Ovary (tissue), 9 donors: ENCODE results near the gene CDC25C. TPM values are rescaled to one million over a fixed set of nuclear protein-coding genes. Genes with fewer than 3 reads are reported as not detected.

Experiments
- DNase-seq, 5 donors: peaks; one replicate each; pipeline ENCODE4 v3.0.0-alpha.2; 2019 to 2020
- H3K27ac ChIP-seq, 2 donors: fragments of 200-600 bp; one replicate each; pipeline versions ENCODE4 v1.5.1 to v1.8.0; 2019 to 2022
- H3K27me3 ChIP-seq: fragments of 200-600 bp; one replicate; pipeline ENCODE4 v1.8.0; 2022
- H3K36me3 ChIP-seq: fragments of 200-600 bp; sonication (generic); one replicate; pipeline ENCODE4 v1.5.1; 2019
- H3K4me1 ChIP-seq: one replicate; pipeline ENCODE4 v1.8.1; 2013; ENCODE audit warnings: mild to moderate bottlenecking, moderate library complexity; ENCODE audit not compliant: insufficient read depth
- H3K4me3 ChIP-seq: fragments of 200-600 bp; sonication (generic); one replicate; pipeline ENCODE4 v1.5.1; 2017
- H3K9me3 ChIP-seq, 2 donors: fragments of 200-600 bp in 1 of 2; sonication (generic) in 1 of 2; one replicate each; pipeline versions ENCODE4 v1.5.1 to v1.8.1; 2013 to 2019; ENCODE audit warnings: mild to moderate bottlenecking in 1 of 2, moderate library complexity in 1 of 2
- EP300 ChIP-seq: sonication (generic); formaldehyde crosslinking; IDR thresholded peaks from one replicate; pipeline ENCODE4 v1.6.1; 2017; ENCODE audit warnings: antibody characterized with exemption
- POLR2A ChIP-seq: fragments of 450-650 bp; IDR thresholded peaks from one replicate; pipeline ENCODE4 v1.6.1; 2017; ENCODE audit warnings: antibody characterized with exemption, mild to moderate bottlenecking, moderate library complexity
- WGBS, 3 donors: extraction: QIAGEN DNeasy Blood & Tissue Kit in 1 of 3; methylation state at CpG; one replicate each; pipeline versions ENCODE4 v1.1.5 to v1.1.7; 2013 to 2017; 5-methylcytosine and 5-hydroxymethylcytosine counted together
- intact Hi-C, 4 donors: fragments of 100-400 bp; cut with DNase I; formaldehyde crosslinking; loops; one replicate each; pipeline versions ENCODE4 v1.11.0 to v1.15.1; 2022 to 2023
- polyA plus RNA-seq, 2 donors: library from polyadenylated mRNA; stranded (reverse); fragments of 200-250 nt in 1 of 2; fragments of 350-450 nt in 1 of 2; fragmentation: Illumina TruSeq in 1 of 2; extraction: RNeasy Lipid Tissue Mini Kit (QIAGEN cat#74804) in 1 of 2; gene quantifications; one replicate each; pipeline ENCODE4 v1.2.3, GENCODE V29; 2013 to 2014
- total RNA-seq, 7 donors: library from RNA; depleted of rRNA in 2 of 7; stranded (reverse); fragments of >200 nt in 2 of 7; fragmentation: NEBNext Ultra II Directional in 3 of 7; extraction: Animal tissue kit (Norgen Biotek cat#: 25700) in 3 of 7; gene quantifications; one replicate each; pipeline versions ENCODE4 v1.1.0 to v1.2.4, GENCODE V29; 2016 to 2023
- TF ChIP-seq, protein P1 (sequence below), 3 donors: fragments of 450-650 bp in 2 of 3; fragments of 200-600 bp in 1 of 3; IDR thresholded peaks; one replicate each; pipeline versions ENCODE4 v1.5.1 to v1.8.0; 2016 to 2022; ENCODE audit warnings: antibody characterized with exemption in 3 of 3, mild to moderate bottlenecking in 1 of 3
- donor health status: DM: no; HTN: no; CAD: no; lungs with moderate emphysema.
- donor health status: DM: no; HTN: no; CAD: no.
- donor health status: Bipolar disorder and iron deficiency.
- donor health status: DM: yes; HTN: yes; CAD: no.
- donor health status: DM: no; HTN: no; CAD: no.
- donor health status: DM: yes; HTN: yes; CAD: no.

CDC25C gene
- total and polyA plus RNA-seq, 9 donors = 0.06 to 0.30 (median 0.18) TPM; not detected in 5

GRCh38 chr5:138305797-138306196 lies 25.8 kb downstream of the CDC25C start:
- 57 to 83% (median 62%) methylated on average over 1 of the region's 1 CpG for WGBS, 3 donors
- Histone ChIP-seq H3K36me3 (no peaks in the 10 kb centered on the region), H3K4me3 (no peak overlapping the region), H3K4me1 (no peaks in the 10 kb centered on the region), H3K27ac (no peak overlapping the region), H3K27me3 (no peaks in the 10 kb centered on the region), H3K9me3 (no peaks in the 10 kb centered on the region)
- peak in 1 of 5 donors; percentile 28 for DNase-seq
- intact Hi-C loops = no loop called here
- no peak for TF ChIP-seq EP300
- TF ChIP-seq, protein P1, sequence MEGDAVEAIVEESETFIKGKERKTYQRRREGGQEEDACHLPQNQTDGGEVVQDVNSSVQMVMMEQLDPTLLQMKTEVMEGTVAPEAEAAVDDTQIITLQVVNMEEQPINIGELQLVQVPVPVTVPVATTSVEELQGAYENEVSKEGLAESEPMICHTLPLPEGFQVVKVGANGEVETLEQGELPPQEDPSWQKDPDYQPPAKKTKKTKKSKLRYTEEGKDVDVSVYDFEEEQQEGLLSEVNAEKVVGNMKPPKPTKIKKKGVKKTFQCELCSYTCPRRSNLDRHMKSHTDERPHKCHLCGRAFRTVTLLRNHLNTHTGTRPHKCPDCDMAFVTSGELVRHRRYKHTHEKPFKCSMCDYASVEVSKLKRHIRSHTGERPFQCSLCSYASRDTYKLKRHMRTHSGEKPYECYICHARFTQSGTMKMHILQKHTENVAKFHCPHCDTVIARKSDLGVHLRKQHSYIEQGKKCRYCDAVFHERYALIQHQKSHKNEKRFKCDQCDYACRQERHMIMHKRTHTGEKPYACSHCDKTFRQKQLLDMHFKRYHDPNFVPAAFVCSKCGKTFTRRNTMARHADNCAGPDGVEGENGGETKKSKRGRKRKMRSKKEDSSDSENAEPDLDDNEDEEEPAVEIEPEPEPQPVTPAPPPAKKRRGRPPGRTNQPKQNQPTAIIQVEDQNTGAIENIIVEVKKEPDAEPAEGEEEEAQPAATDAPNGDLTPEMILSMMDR (IDR thresholded peaks at IDR 0.05) = no peak
- TF ChIP-seq POLR2A = no peak

- intact Hi-C loops = no loop called here
- 83 to 88% (median 84%) methylated on average over 6 of the region's 6 CpGs for WGBS, 3 donors
- TF ChIP-seq POLR2A (no peak), EP300 (no peak)
- TF ChIP-seq, protein P1 (IDR thresholded peaks at IDR 0.05) = no peak
- Histone ChIP-seq H3K27ac (no peak overlapping the region), H3K4me1 (no peaks in the 10 kb centered on the region), H3K4me3 (no peak overlapping the region), H3K27me3 (no peaks in the 10 kb centered on the region), H3K9me3 (no peaks in the 10 kb centered on the region), H3K36me3 (no peaks in the 10 kb centered on the region)
- no peak for DNase-seq
These were observed 28.2 kb downstream of the CDC25C start for GRCh38 chr5:138303372-138303771.

DNA sequence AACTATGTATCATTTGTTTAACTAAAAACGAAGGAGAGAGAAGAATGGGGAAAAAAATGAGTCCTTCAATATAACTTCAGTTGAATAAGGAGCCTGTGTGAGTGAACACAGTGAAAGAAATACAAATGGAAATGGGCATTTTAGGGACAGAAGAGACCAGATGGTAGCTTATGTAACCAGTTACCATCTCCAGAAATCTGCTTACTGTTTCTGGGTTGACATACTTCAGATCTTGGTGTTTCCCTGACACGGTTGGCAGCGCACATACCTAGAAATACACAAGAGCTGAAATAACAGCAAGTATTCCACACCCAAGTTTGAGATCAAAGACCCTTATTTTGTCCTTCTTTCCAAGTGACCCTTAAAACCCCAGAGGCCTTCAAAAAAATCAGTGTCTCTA lies 42.3 kb downstream of the CDC25C start:
- no peaks in the 10 kb centered on the region for H3K27me3 ChIP-seq
- intact Hi-C loops = no loop called here
- TF ChIP-seq EP300 (no peak), POLR2A (no peak)
- TF ChIP-seq, protein P1 (IDR thresholded peaks at IDR 0.05) = no peak

DNA sequence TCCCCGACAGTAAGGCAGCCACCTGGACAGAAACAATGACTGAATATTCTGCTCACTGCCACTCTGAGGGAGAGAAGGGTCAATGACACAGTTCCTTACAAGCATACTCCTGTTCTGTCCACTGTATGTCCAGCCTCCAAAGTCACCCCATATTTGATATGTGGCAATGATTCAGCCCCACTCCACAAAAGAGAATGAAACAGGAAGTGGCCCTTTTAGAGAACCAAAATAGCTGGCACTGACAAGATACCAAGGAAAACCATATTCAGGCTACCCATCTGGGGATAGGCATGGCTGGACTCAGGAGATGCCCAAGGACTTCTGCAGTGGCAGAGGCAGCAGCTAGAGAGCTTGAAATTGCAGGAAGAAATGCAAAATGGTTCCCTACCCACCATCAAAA lies 44.4 kb downstream of the CDC25C start:
- no peak for DNase-seq
- no peaks in the 10 kb centered on the region for H3K9me3 ChIP-seq
- H3K36me3 ChIP-seq = no peaks in the 10 kb centered on the region
- WGBS, 3 donors = 88 to 100% (median 100%) methylated on average over 1 of the region's 1 CpG
- intact Hi-C loops = no loop called here
- H3K4me1 ChIP-seq = no peaks in the 10 kb centered on the region
- H3K27me3 ChIP-seq = no peaks in the 10 kb centered on the region
- TF ChIP-seq, protein P1 (IDR thresholded peaks at IDR 0.05) = no peak
- TF ChIP-seq EP300 (no peak), POLR2A (no peak)
- no peak overlapping the region for H3K27ac ChIP-seq
- H3K4me3 ChIP-seq = no peak overlapping the region

More for the DNA sequence above, 42.3 kb downstream of the CDC25C start:
- no peaks in the 10 kb centered on the region for H3K36me3 ChIP-seq
- H3K9me3 ChIP-seq = no peaks in the 10 kb centered on the region
- H3K4me1 ChIP-seq = no peaks in the 10 kb centered on the region
- no peak for DNase-seq
- WGBS, 3 donors = 80 to 90% (median 86%) methylated on average over 3 of the region's 3 CpGs
- H3K27ac ChIP-seq = no peak overlapping the region
- H3K4me3 ChIP-seq = no peak overlapping the region
